ENCODE data around the gene OSBP2. TPM values are rescaled to one million over a fixed set of nuclear protein-coding genes. Genes with fewer than 3 reads are reported as not detected.

Gene OSBP2
- total RNA-seq, 1 donor from 2014 or later: 0.35 TPM

GRCh38 chr22:30841273-30841672 is 146.6 kb downstream of the OSBP2 start:
- ChIA-PET CTCF (no interaction called here), POLR2A (no interaction called here)
- no peak for ATAC-seq (ENCODE audit: low read depth)
- no peaks in the 10 kb centered on the region for H3K4me1 Mint-ChIP-seq
- peaks cover 18% of the 10 kb centered on the region for H3K27me3 Mint-ChIP-seq
- no peak overlapping the region for H3K27ac Mint-ChIP-seq
- no peak for TF ChIP-seq CTCF (IDR thresholded peaks at IDR 0.05)
- H3K36me3 Mint-ChIP-seq (ENCODE audit: low read depth): no peaks in the 10 kb centered on the region
- H3K4me3 Mint-ChIP-seq: no peak overlapping the region
- DNase-seq: no peak
- intact Hi-C loops (cut with micrococcal nuclease): no loop called here
- H3K9me3 Mint-ChIP-seq: peaks cover 5% of the 10 kb centered on the region

- intact Hi-C loops (cut with micrococcal nuclease): no loop called here
- H3K4me3 Mint-ChIP-seq: no peak overlapping the region
- no peak for TF ChIP-seq CTCF (IDR thresholded peaks at IDR 0.05)
- CTCF ChIA-PET: interaction anchor here (0.6 kb wide), 1 partner anchor 12 kb away, joined by 3 read pairs; no protein-coding TSS in a partner anchor
- POLR2A ChIA-PET: no interaction called here
- H3K27me3 Mint-ChIP-seq: peaks cover 8% of the 10 kb centered on the region
- no peak overlapping the region for H3K27ac Mint-ChIP-seq
- DNase-seq (no peak), ATAC-seq (ENCODE audit: low read depth) (no peak)
- no peaks in the 10 kb centered on the region for H3K4me1 Mint-ChIP-seq
- H3K9me3 Mint-ChIP-seq: peaks cover 3% of the 10 kb centered on the region
- no peaks in the 10 kb centered on the region for H3K36me3 Mint-ChIP-seq (ENCODE audit: low read depth)
Observed at GRCh38 chr22:30843245-30843644, 148.6 kb downstream of the OSBP2 start.

GRCh38 chr22:30847583-30847982 is 152.9 kb downstream of the OSBP2 start:
- no peak for DNase-seq
- CTCF ChIA-PET: no interaction called here
- Mint-ChIP-seq H3K4me3 (no peak overlapping the region), H3K27me3 (peaks cover 6% of the 10 kb centered on the region), H3K4me1 (no peaks in the 10 kb centered on the region), H3K27ac (no peak overlapping the region), H3K36me3 (ENCODE audit: low read depth) (no peaks in the 10 kb centered on the region), H3K9me3 (peaks cover 3% of the 10 kb centered on the region)
- intact Hi-C loops (cut with micrococcal nuclease): no loop called here
- TF ChIP-seq CTCF (IDR thresholded peaks at IDR 0.05): no peak
- POLR2A ChIA-PET: no interaction called here
- no peak for ATAC-seq (ENCODE audit: low read depth)

- CTCF ChIA-PET: interaction anchor here (0.6 kb wide), 1 partner anchor 12 kb away, joined by 3 read pairs; no protein-coding TSS in a partner anchor
- Mint-ChIP-seq H3K27me3 (peaks cover 8% of the 10 kb centered on the region), H3K9me3 (no peaks in the 10 kb centered on the region), H3K4me3 (no peak overlapping the region), H3K36me3 (ENCODE audit: low read depth) (no peaks in the 10 kb centered on the region), H3K27ac (no peak overlapping the region), H3K4me1 (no peaks in the 10 kb centered on the region)
- DNase-seq: no peak
- POLR2A ChIA-PET: no interaction called here
- ATAC-seq (ENCODE audit: low read depth): no peak
- no peak for TF ChIP-seq CTCF (IDR thresholded peaks at IDR 0.05)
- intact Hi-C loops (cut with micrococcal nuclease): no loop called here
Observed at GRCh38 chr22:30855266-30855665, 160.6 kb downstream of the OSBP2 start.

- TF ChIP-seq CTCF (IDR thresholded peaks at IDR 0.05): no peak
- H3K36me3 Mint-ChIP-seq (ENCODE audit: low read depth): no peaks in the 10 kb centered on the region
Observed at GRCh38 chr22:30855677-30856518, 161.2 kb downstream of the OSBP2 start.

More at GRCh38 chr22:30855677-30856518, 161.2 kb downstream of the OSBP2 start:
- Mint-ChIP-seq H3K4me1 (no peaks in the 10 kb centered on the region), H3K4me3 (no peak overlapping the region), H3K27ac (no peak overlapping the region), H3K9me3 (no peaks in the 10 kb centered on the region), H3K27me3 (peaks cover 8% of the 10 kb centered on the region)
- CTCF ChIA-PET: no interaction called here
- DNase-seq: no peak
- ATAC-seq (ENCODE audit: low read depth): no peak
- intact Hi-C loops (cut with micrococcal nuclease): no loop called here
- POLR2A ChIA-PET: interaction anchor here (0.6 kb wide), 1 partner anchor 704 kb away, joined by 4 read pairs; no protein-coding TSS in a partner anchor
